SK-N-SH treated with all-trans-retinoic acid at 6 μM for 48 hours (cell line): ENCODE results near the gene CDH20.

Experiments used
- ARNTL ChIP-seq: fragments of 450-650 bp; formaldehyde crosslinking; IDR thresholded peaks from 2 replicates; pipeline ENCODE4 v1.5.0; 2020; ENCODE audit warnings: low read depth, mild to moderate bottlenecking, moderate library complexity, borderline replicate concordance
- CREB5 ChIP-seq: fragments of 250-450 bp; sonication (Bioruptor Pico); IDR thresholded peaks from 2 replicates; pipeline ENCODE4 v1.5.1; 2020; ENCODE audit warnings: low read depth, mild to moderate bottlenecking, moderate library complexity
- CSRNP3 ChIP-seq: fragments of 250-450 bp; sonication (Bioruptor Pico); IDR thresholded peaks from 2 replicates; pipeline ENCODE4 v1.5.1; 2021; ENCODE audit warnings: mild to moderate bottlenecking, moderate library complexity
- ESRRG ChIP-seq: fragments of 250-450 bp; sonication (Bioruptor Pico); IDR thresholded peaks from 2 replicates; pipeline ENCODE4 v1.6.1; 2021; ENCODE audit warnings: mild to moderate bottlenecking
- GLIS3 ChIP-seq: fragments of 250-450 bp; sonication (Bioruptor Pico); IDR thresholded peaks from 2 replicates; pipeline ENCODE4 v1.5.0; 2020; ENCODE audit warnings: mild to moderate bottlenecking, moderate library complexity
- PATZ1 ChIP-seq: fragments of 250-450 bp; sonication (Bioruptor Pico); IDR thresholded peaks from 2 replicates; pipeline ENCODE4 v1.8.0; 2020; ENCODE audit warnings: mild to moderate bottlenecking, moderate library complexity, borderline replicate concordance
- RARB ChIP-seq: fragments of 250-450 bp; sonication (Bioruptor Pico); IDR thresholded peaks from 2 replicates; pipeline ENCODE4 v1.8.0; 2021; ENCODE audit warnings: mild to moderate bottlenecking, moderate library complexity
- SNAI2 ChIP-seq: fragments of 250-450 bp; sonication (Bioruptor Pico); IDR thresholded peaks from 2 replicates; pipeline ENCODE4 v1.5.0; 2020; ENCODE audit warnings: mild to moderate bottlenecking, moderate library complexity
- TCF4 ChIP-seq: fragments of 250-450 bp; sonication (Bioruptor Pico); IDR thresholded peaks from 2 replicates; pipeline ENCODE4 v1.8.0; 2021; ENCODE audit warnings: mild to moderate bottlenecking, moderate library complexity, borderline replicate concordance
- TOX ChIP-seq: fragments of 250-450 bp; sonication (Bioruptor Pico); IDR thresholded peaks from 2 replicates; pipeline ENCODE4 v1.8.0; 2021; ENCODE audit warnings: mild to moderate bottlenecking, moderate library complexity, borderline replicate concordance
- ZFP3 ChIP-seq: fragments of 250-450 bp; sonication (Bioruptor Pico); IDR thresholded peaks from 2 replicates; pipeline ENCODE4 v1.5.0; 2020; ENCODE audit warnings: mild to moderate bottlenecking, moderate library complexity
- ZFP30 ChIP-seq: fragments of 450-650 bp; formaldehyde crosslinking; IDR thresholded peaks from 2 replicates; pipeline ENCODE4 v1.5.0; 2022; ENCODE audit warnings: mild to moderate bottlenecking, moderate library complexity
- ZNF8 ChIP-seq: fragments of 450-650 bp; formaldehyde crosslinking; IDR thresholded peaks from 2 replicates; pipeline ENCODE4 v1.5.0; 2020; ENCODE audit warnings: mild to moderate bottlenecking, moderate library complexity

GRCh38 chr18:61432590-61432989 lies 99.4 kb downstream of the CDH20 start:
- no peak for TF ChIP-seq ZFP3 (CRISPR knock-in tag)
- TF ChIP-seq PATZ1 (CRISPR knock-in tag) = no peak
- TF ChIP-seq RARB = no peak
- TF ChIP-seq GLIS3 = no peak
- TF ChIP-seq TCF4 (CRISPR knock-in tag) = no peak
- TF ChIP-seq CSRNP3 (CRISPR knock-in tag) = no peak
- TF ChIP-seq ZNF8 (CRISPR knock-in tag) = no peak
- no peak for TF ChIP-seq CREB5
- no peak for TF ChIP-seq ZFP30 (CRISPR knock-in tag)
- TF ChIP-seq TOX (CRISPR knock-in tag) = no peak
- TF ChIP-seq SNAI2 (CRISPR knock-in tag) = no peak
- no peak for TF ChIP-seq ARNTL (CRISPR knock-in tag)
- TF ChIP-seq ESRRG (CRISPR knock-in tag) = no peak
